Right cardiac atrium (tissue), 5 donors: ENCODE results near the gene H6PD. TPM values are rescaled to one million over a fixed set of nuclear protein-coding genes. Genes with fewer than 3 reads are reported as not detected.

Experiments used
- ATAC-seq, 2 donors: fragments of 200-7000 bp; cut with Tn5 transposase; one replicate each; pipeline versions ENCODE4 v1.8.0 to v1.9.1; 2020; ENCODE audit warnings: moderate library complexity in 2 of 2, mild to moderate bottlenecking in 1 of 2
- DNase-seq, 3 donors: peaks; one replicate each; pipeline ENCODE4 v3.0.0-alpha.2; 2020
- H3K27ac ChIP-seq: one replicate; pipeline ENCODE4 v1.5.1; 2013; ENCODE audit warnings: mild to moderate bottlenecking, low read length, control low read depth, moderate library complexity
- H3K27me3 ChIP-seq: one replicate; pipeline ENCODE4 v1.6.1; 2013; ENCODE audit not compliant: control insufficient read depth, insufficient read depth
- H3K4me1 ChIP-seq: one replicate; pipeline ENCODE4 v1.6.1; 2013; ENCODE audit warnings: low read length; ENCODE audit not compliant: control insufficient read depth, insufficient read depth
- H3K4me3 ChIP-seq: one replicate; pipeline ENCODE4 v1.5.1; 2013; ENCODE audit warnings: low read length, control low read depth
- H3K9me3 ChIP-seq: one replicate; pipeline ENCODE4 v1.6.1; 2013; ENCODE audit warnings: low read length; ENCODE audit not compliant: control insufficient read depth
- WGBS: extraction: QIAGEN DNeasy Blood & Tissue Kit; methylation state at CpG from one replicate; pipeline ENCODE4 v1.1.7; 2013; 5-methylcytosine and 5-hydroxymethylcytosine counted together
- intact Hi-C, 4 donors: fragments of 100-400 bp; cut with DNase I; formaldehyde crosslinking; loops; one replicate each; pipeline versions ENCODE4 v1.11.0 to v1.14.0; 2022 to 2023
- polyA plus RNA-seq: library from polyadenylated mRNA; stranded (reverse); fragments of 200-250 nt; gene quantifications from one replicate; pipeline ENCODE4 v1.2.3, GENCODE V29; 2013
- total RNA-seq, 4 donors: library from RNA; stranded (reverse); fragmentation: NEBNext Ultra II Directional; extraction: Animal tissue kit (Norgen Biotek cat#: 25700); gene quantifications; one replicate each; pipeline ENCODE4 v1.2.1, GENCODE V29; 2021
- donor health status: healthy with polysubstance abuse.
- donor health status: DM: no; HTN: yes; CAD: no.
- donor health status: DM: no; HTN: no; CAD: no.
- donor health status: DM: no; HTN: yes; CAD: no; lungs with severe emphysema.
- donor health status: DM: yes; HTN: yes; CAD: no.

The H6PD gene
- total and polyA plus RNA-seq, 5 donors: 27.0 to 39.8 (median 33.5) TPM

GRCh38 chr1:9270290-9270883, 35.8 kb downstream of the H6PD start:
- Histone ChIP-seq H3K4me1 (no peaks in the 10 kb centered on the region), H3K4me3 (no peak overlapping the region), H3K27ac (no peak overlapping the region), H3K9me3 (no peaks in the 10 kb centered on the region), H3K27me3 (no peaks in the 10 kb centered on the region)
- ATAC-seq: peak; percentile 19 to 62
- intact Hi-C loops: no loop called here
- 63% methylated on average over 15 of the region's 15 CpGs for WGBS
- DNase-seq: peak in 1 of 3 donors; percentile 82

DNA sequence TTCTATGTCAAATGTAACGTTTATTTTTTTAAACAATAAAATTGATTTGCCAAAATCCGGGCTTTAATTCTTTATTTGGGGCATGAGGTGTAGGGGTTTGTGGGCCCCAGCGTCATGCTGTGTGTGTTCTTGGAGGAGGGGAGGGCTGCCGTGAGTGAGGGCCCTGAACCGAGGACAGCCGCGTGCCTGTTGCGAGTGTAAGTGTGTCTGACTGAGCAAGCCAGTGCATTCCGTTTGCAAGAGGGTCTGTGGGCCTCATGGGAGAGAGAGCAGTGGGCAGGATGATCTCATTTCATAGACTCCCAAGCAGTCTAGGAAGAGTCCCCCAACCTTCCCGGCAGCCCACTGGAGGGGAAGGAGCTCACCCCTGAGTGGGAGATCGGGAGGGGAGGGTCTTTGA, 36.7 kb downstream of the H6PD start:
- DNase-seq: no peak
- no peak for ATAC-seq
- H3K27ac ChIP-seq: no peak overlapping the region
- no peak overlapping the region for H3K4me3 ChIP-seq
- H3K9me3 ChIP-seq: no peaks in the 10 kb centered on the region
- 66% methylated on average over 11 of the region's 11 CpGs for WGBS
- intact Hi-C loops: no loop called here
- H3K27me3 ChIP-seq: no peaks in the 10 kb centered on the region
- no peaks in the 10 kb centered on the region for H3K4me1 ChIP-seq

DNA sequence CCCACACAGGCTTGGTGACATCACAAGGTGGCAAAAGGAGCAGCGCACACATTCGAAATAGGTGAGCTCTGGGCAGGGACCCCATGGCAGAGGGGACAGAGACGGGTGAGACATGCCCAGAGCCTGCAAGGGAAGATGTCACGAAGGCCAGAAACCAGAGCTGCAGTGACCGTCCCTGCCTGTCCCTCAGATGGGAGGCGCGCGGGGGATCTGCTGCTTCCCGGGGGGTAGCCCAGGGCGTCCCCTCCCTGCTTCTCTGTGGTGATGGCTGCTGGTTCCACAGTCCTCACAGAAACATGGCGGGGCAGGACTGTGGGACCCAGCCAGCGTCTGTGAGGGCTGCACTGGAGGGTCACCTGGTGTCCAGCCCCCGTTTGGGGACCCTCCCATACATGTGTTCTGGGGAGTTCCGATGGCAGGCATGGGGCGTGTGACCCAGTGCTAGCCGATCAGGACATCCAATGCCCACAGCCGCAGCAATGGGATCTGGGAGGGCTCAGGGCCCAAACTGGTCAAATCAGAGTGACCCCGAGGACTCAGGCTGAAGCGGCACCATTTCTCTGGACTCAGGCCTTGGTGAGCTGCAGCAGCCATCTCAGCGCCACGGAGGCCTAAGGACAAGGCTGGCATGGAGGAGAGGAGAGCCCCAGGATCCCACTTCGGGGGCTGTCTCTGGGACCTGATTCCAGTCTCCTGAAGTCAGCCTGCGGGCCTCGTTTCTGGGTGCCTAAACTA, 37.5 kb downstream of the H6PD start:
- no peak overlapping the region for H3K27ac ChIP-seq
- no peaks in the 10 kb centered on the region for H3K9me3 ChIP-seq
- DNase-seq (no peak), ATAC-seq (no peak)
- H3K4me1 ChIP-seq: no peaks in the 10 kb centered on the region
- WGBS: 92% methylated on average over 24 of the region's 24 CpGs
- H3K27me3 ChIP-seq: no peaks in the 10 kb centered on the region
- intact Hi-C loops: no loop called here
- no peak overlapping the region for H3K4me3 ChIP-seq

DNA sequence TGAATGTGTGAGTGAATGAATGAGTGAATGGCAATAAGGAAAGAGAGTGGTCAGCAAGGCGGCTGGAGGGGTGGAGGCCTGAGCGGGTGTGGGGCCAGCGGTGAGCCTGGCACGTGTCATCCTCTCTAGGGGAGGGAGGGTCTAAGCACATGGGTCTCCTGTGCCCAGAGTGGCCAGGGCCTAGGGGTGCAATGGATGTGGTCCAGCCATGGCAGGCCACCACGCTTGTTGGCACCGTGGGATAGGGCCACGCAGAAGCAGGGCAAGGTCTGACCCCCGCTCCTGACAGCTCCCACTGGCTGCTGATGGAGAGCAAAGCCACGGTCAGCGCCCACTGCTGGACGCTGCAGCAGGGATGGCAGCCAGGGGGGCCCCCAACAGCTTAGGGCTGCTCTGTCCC, 38.6 kb downstream of the H6PD start:
- WGBS: 69% methylated on average over 11 of the region's 11 CpGs
- Histone ChIP-seq H3K9me3 (no peaks in the 10 kb centered on the region), H3K27ac (no peak overlapping the region), H3K4me1 (no peaks in the 10 kb centered on the region), H3K27me3 (no peaks in the 10 kb centered on the region), H3K4me3 (no peak overlapping the region)
- intact Hi-C loops: no loop called here
- no peak for DNase-seq
- ATAC-seq: no peak

DNA sequence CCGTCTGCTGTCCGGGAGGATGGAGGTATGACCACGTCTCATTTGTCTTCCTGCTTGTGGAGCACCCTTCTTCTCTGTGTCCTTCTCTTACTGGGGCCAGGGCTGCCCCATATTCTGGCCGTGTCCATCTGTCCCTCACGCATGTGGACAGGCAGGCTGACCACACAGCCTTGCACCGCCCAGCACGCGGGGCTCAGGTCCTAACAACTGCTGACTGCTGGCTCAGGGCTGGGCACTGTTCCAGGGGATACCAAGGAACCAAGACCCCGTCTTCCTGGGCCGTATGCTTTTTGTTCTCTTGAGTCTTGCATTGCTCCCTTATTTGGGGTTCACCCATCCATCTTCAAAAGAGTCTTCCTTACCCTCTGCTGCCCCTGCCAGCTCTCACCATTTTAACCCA, 40.6 kb downstream of the H6PD start:
- Histone ChIP-seq H3K27ac (no peak overlapping the region), H3K4me3 (no peak overlapping the region), H3K9me3 (no peaks in the 10 kb centered on the region), H3K4me1 (no peaks in the 10 kb centered on the region), H3K27me3 (no peaks in the 10 kb centered on the region)
- ATAC-seq (no peak), DNase-seq (no peak)
- WGBS: 85% methylated on average over 10 of the region's 10 CpGs
- intact Hi-C loops: no loop called here

- Histone ChIP-seq H3K9me3 (no peaks in the 10 kb centered on the region), H3K4me1 (no peaks in the 10 kb centered on the region), H3K27ac (no peak overlapping the region), H3K27me3 (no peaks in the 10 kb centered on the region), H3K4me3 (no peak overlapping the region)
- peak in 1 of 2 donors; percentile 19 for ATAC-seq
- intact Hi-C loops: no loop called here
- DNase-seq: no peak
- WGBS: 71% methylated on average over 12 of the region's 12 CpGs
These were observed 41.0 kb downstream of the H6PD start for GRCh38 chr1:9275567-9276034.

DNA sequence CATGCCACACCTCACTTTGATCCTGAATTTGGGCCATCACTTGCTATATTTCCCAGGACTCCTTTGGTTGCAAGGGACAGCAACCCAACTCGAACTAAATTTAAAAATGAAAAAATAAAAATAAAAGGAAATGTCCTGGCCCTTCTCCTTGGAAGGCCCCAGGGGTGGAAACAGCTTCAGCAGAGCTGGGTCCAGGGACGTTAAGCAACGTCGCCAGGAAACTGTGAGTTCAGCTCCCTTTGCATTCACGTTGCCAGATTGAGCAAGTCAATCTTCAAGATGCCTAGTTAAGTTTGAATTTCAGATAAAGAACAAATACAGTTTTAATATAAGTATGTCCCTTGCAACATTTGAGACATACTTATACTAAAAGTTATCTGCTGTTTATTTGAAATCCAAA, 43.5 kb downstream of the H6PD start:
- DNase-seq (peak in 2 of 3 donors; percentile 73 to 79), ATAC-seq (peak; percentile 45 to 65)
- Histone ChIP-seq H3K27ac (no peak overlapping the region), H3K4me3 (no peak overlapping the region), H3K4me1 (no peaks in the 10 kb centered on the region), H3K9me3 (no peaks in the 10 kb centered on the region), H3K27me3 (no peaks in the 10 kb centered on the region)
- intact Hi-C loops: no loop called here
- 49% methylated on average over 5 of the region's 5 CpGs for WGBS

DNA sequence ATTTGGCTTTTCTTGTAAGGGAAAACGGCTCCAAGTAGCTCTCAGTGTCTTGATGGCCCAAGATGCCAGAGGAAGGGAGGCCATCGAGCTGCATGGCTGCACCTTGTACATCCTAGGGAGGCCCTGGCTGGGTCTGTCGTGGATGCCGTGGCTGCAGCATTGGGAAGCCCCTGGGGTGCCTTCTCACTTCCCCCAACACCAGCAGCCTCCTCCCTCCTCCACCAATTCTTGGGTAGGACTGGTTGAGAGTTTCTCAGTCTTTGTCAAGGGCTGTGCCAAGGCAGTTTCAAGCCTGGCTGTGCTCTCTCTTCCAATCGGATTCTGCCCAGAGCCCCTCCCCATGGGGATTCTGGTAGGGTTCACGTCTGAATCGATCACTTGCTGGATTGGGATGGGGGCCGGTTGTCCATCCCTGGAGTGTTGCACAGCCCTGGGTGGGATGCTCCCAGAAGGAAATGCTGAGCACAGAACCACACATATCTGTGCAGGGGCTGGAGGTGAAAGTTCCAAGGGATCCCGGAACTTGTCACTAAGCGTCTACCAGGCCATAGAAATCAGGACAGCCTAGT, 44.1 kb downstream of the H6PD start:
- no peak for DNase-seq
- ATAC-seq: no peak
- Histone ChIP-seq H3K27me3 (no peaks in the 10 kb centered on the region), H3K27ac (no peak overlapping the region), H3K9me3 (no peaks in the 10 kb centered on the region), H3K4me1 (no peaks in the 10 kb centered on the region), H3K4me3 (no peak overlapping the region)
- intact Hi-C loops: no loop called here
- WGBS: 60% methylated on average over 10 of the region's 10 CpGs

GRCh38 chr1:9279172-9279840, 44.7 kb downstream of the H6PD start:
- Histone ChIP-seq H3K9me3 (no peaks in the 10 kb centered on the region), H3K4me1 (no peaks in the 10 kb centered on the region), H3K4me3 (no peak overlapping the region), H3K27me3 (no peaks in the 10 kb centered on the region), H3K27ac (no peak overlapping the region)
- ATAC-seq: no peak
- no peak for DNase-seq
- intact Hi-C loops: no loop called here
- 74% methylated on average over 23 of the region's 23 CpGs for WGBS

DNA sequence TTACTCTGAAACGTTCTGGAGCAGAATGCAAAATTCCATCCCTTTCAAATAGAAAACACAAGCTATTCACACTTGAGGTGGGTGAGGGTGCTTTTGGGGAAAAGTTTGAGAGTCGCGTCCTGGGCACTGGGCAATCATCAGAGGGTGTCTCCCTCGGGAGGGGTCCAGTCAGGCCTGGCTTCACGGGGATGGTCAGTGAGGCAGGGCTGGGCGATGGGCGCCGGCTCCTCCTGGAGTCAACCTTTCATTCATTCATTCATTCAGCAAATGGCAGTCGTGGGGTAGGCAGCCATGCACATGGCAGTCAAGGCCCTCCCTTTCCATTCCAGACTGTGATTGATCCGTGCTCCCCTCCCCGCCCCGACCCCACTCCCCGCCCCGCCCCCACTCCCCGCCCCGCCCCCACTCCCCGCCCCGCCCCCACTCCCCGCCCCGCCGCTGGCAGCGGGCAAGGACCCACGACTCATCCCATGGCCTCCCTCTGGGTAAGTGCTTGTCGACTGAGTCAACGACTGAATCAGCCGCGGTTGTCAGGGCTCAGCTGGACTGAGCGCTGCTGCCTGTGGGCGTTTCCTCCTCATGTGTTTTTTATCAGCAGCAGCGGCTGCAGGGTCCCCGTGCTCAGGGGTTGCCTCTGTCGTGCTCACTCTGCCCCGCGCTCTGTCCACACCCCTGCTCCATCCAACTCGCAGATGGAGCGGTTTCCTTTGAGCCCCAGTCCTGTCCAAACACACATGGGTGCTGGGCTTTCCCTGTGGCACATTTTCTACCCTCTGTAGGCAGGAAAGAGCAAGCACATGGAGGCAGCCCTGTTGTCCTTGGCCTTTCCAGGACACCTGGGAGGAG, 45.7 kb downstream of the H6PD start:
- H3K27me3 ChIP-seq: no peaks in the 10 kb centered on the region
- intact Hi-C loops: loop anchor here in 1 of 4 donors (10.0 kb wide), 1 partner anchor 175 kb away; no protein-coding TSS in a partner anchor
- DNase-seq (peak in 2 of 3 donors; percentile 71 to 76), ATAC-seq (peak; percentile 52 to 81)
- H3K27ac ChIP-seq: no peak overlapping the region
- H3K4me3 ChIP-seq: no peak overlapping the region
- H3K9me3 ChIP-seq: no peaks in the 10 kb centered on the region
- no peaks in the 10 kb centered on the region for H3K4me1 ChIP-seq
- WGBS: 26% methylated on average over 33 of the region's 36 CpGs
